Hippocampal formation (tissue), 2 donors: ENCODE data around the gene SERPINA4.
A peak's percentile ranks its signal among the peaks of the same experiment; 100 is the strongest.
"Not testable (repeated sequence)": the region's sequence is repeated elsewhere in the genome, so short reads cannot be mapped to it uniquely, and the experiment has no call there.

ENCODE experiments used
- DNase-seq, 2 donors: peaks; one replicate each; lab custom pipeline; 2025; lab: John Stamatoyannopoulos, UW

SERPINA4 gene

GRCh38 chr14:94569381-94570001 lies 8.2 kb downstream of the SERPINA4 start:
- no peak for DNase-seq

DNA sequence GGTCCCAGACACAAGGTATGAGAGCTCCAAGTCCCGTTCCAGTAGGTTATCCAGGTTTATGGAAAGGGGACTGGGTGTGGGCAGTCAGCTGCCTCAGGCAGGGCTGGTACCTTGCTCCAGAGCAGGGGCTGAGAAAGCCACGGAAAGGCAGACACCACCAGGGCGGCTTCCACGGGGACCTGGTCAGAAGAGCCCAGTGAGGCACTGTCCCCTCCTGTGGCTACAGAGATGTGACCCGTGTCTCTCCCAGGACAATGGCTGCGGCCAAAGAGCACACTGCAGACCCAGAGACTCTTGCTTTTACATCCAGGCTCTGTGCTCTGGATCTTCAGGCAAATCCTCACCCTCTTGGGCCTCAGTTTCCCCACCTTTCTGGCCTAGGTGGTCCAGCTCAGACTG lies 8.8 kb downstream of the SERPINA4 start:
- DNase-seq = no peak

DNA sequence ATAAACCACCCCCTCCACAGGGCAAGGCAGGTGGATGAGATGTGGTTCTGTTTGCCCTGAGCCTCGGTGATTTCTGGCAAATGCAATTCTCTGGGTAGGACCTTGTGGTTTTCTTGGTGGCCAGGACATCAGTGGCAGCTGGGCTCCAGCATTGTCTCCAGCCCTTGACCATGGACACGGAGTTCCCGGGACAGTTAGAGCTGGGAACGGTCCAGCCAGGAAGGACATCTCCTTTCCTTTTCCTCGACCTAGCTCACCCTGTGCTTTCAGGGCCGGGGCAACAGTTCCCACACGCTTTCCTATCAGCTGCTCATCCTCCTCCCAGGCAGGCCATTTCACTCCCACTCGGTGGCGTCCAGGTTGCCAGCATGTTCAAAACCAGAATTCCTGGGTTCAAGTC lies 9.2 kb downstream of the SERPINA4 start:
- DNase-seq = no peak

DNA sequence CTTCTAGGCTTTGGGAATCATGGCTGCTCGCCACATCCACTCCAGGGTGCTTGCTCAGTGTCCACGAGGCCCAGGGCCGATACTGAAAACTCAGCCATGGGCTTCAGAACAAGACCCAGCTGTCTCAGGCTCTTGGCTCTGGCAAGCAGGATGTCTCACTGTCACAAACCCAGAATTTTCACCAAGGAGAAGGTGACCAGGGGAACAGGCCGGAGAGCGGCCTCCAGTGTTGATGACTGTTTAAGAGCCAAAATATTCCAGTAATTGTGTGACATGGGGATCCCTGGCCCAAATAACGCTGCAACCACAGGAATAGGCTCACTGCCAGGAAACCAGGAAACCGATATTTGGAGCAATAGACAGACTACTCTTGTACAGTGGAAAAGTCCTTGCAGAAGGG lies 10.2 kb downstream of the SERPINA4 start:
- no peak for DNase-seq

DNA sequence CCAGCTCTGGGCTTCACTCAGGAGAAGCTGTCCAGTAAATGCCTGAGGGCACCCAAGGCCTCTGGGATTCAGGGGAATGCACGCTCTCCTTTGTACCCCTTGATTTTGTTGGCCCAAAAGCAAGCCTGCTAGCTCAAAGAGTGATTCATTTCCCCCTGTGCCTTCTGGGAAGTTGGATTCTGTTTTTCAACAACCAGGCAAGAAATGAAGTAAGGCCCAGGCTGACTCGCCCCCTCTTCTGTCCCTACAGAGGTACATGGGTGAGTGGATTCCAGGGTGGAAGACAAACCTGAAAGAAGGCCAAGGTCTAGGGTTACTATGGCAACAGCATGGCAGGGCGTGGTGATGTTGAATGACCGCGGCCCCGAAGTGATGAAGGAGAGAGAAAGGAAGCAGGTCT lies 10.7 kb downstream of the SERPINA4 start:
- no peak for DNase-seq

- no peak for DNase-seq
These were observed 11.5 kb downstream of the SERPINA4 start for GRCh38 chr14:94572637-94573303.

DNA sequence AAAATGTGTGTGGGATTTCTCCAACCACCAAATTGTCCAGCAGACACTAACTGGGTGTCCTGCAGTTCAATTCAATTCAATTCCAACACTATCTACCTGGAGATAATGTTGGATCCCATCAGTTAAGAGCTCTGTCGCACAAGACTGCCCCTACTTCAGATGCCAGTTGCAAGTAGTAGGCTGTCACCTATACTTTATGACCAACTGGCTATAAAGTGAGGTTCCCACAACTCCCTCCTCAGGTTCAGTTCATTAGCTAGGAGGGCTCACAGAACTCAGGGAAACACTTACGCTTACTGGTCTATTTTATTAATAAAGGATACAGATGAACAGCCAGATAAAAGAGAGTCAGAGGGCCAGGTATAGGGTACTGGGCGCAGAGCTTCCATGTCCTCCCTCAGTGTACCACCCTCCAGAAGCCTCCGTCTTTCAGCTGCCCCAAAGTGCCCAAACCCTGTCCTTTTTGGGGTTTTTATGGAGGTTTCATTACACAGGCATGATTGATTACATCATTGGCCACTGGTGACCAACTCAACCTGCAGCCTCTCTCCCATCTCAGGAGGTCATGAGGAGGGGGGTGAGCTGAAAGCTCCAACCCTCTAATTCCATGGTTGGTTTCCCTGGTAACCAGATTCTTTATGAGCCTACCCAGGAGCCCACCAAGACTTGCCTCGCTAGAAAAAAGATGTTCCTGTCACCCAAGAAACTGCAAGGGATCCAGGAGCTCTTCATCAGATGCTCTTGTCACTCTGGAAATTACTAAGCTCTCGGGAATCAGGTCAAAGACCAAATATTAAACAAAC lies 12.4 kb downstream of the SERPINA4 start:
- DNase-seq = no peak

DNA sequence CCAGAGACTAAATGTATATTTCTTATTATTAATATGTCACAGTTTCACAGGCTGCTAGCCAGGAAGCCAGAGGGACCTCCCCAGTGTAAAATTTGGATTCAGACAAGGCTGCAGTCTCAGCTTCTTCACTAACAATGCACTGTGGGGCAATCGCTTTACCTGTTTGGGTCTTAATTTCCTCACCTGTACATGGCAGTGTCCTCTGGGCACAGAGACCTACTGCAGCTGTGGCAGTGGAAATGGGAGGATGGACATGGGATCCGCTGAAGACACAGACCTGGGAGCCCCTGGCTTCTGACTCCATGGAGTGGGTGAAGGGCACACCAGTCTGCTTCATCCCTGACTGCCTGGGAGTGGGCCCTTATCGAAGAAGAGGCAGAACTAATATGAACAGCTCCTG lies 13.1 kb downstream of the SERPINA4 start:
- no peak for DNase-seq

DNA sequence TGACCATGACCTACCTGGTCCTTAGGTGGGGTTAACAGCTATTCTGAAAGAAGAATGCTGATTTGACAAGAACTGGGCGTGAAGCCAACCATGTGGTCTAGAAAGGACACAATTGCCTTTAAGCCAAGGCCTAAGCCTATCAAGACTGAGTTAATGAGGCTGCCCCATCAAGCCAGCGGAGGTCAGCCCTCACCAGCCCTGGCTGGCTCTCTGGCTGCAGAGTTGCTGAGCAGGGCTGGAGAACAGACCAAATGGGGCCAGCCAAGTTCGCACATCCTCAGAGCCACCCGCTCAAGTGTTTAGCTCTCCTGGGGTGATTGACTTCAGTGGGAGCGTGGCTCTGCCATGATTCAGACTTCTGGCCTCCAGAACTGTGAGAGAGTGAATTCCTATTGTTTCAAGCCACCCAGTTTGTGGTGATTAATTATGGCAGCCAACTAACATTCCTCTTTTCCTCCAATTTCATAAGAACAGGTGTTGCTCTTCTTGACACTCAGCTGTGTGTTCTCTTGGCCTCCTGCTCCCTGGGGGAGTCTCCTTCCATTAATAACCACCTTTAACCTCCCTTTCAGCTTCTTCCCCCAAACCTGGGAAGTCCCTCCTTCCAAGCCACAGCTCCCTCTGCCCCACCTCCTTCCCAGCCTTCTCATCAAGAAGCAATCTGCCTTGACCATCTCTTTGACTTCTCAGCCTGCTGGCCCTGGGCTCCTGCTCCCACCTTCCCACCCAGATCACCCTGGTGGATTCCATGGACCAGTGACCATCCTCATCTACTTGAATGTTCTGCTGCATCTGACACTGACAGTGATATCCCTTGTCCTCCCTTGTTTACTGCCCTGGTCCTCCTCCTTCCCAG lies 14.7 kb downstream of the SERPINA4 start:
- no peak for DNase-seq

DNA sequence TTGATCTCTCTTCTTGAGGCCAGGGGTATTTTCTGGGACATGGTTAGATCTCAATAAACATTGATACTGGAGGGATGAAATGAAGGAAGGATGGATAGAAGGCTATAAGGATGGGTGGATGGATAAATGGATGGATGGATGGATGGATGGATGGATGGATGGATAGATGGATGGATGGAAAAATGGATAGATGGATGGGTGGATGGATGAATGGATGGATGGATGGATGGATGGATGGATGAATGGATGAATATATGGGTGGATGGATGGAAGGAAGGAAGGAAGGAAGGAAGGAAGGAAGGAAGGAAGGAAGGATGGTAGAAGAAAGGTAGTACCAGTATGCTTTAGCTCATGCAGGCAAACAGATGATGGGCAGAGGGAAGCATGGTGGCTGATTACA lies 16.2 kb downstream of the SERPINA4 start:
- DNase-seq = not testable (repeated sequence)

- DNase-seq = no peak
These were observed 17.5 kb downstream of the SERPINA4 start for GRCh38 chr14:94578712-94579111.

GRCh38 chr14:94581127-94581999 lies 20.1 kb downstream of the SERPINA4 start, which contains the start of gene SERPINA5:
Gene SERPINA5 (plus strand): TSS chr14:94581426. CDS start chr14:94587363, 5,937 bp downstream.
- no peak for DNase-seq

- DNase-seq = peak in 1 of 2 donors; percentile 4
These were observed 21.0 kb downstream of the SERPINA4 start for GRCh38 chr14:94582199-94582750.

GRCh38 chr14:94582851-94583250 lies 21.6 kb downstream of the SERPINA4 start:
- DNase-seq = no peak

DNA sequence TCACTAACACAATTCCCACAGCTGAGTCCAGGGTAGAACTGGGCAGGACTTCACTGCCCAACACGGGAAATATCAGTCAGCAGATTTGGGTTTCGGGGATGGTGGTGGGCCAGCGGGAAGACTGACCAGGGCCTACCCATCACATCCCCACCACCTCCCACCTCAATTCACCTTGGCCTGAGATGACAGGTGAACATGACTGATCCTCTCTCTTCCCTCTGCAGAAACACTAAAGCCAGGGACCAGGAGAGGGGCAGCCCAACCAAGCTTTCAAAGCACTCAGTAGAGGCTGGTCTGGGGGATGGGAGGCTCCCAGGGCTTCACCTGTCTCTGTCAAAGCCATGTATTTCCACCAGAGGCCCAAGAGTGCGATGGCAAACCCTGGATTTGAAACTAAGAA lies 22.3 kb downstream of the SERPINA4 start:
- no peak for DNase-seq

DNA sequence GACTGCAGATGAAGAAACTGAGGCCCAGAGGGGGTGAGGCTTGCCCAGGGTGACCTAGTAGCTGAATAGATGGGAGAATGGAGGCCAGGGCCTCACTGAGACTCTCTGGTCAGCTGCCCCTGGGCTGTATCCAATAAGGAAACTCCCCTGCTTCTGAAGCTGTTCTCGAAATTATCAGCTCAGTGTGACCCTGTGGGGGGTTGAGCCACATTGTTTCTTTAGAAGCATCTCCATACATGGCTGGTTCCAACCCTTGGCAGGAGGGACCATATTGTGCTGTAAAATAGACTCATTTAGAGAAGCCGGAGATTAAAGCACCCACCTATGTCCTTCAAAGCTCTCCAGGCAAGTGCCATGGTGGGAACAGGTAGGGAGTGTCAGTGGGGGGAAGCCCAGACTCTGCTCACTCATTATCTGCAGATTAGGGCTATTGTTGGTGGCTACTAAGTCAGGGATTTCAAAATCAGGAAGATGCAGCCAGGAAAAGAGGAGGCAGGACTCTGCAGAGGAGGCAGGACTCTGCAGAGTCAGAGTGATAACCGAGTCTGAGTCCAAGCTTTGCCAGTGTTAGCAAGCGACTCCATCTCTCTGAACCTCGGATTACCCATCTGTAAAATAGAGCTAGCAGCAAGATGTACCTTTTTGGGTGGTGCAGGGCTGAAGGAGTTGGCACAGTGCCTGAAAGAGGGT lies 23.5 kb downstream of the SERPINA4 start:
- DNase-seq = no peak

- no peak for DNase-seq
These were observed 25.4 kb downstream of the SERPINA4 start for GRCh38 chr14:94586635-94587034.

GRCh38 chr14:94588311-94588710 lies 27.1 kb downstream of the SERPINA4 start:
- DNase-seq = no peak

DNA sequence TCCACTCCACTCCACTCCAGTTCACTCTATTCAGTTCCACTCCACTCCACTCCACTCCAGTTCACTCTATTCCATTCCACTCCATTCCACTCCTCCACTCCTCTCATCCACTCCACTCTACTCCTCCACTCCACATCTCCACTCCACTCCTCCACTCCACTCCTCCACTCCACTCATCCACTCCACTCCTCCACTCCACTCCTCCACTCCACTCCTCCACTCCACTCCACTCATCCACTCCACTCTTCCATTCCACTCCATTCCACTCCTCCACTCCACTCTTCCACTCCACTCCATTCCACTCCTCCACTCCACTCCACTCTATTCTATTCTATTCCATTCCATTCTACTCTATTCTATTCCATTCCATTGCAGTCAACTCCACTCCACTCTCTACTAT lies 29.8 kb downstream of the SERPINA4 start:
- DNase-seq = no peak

DNA sequence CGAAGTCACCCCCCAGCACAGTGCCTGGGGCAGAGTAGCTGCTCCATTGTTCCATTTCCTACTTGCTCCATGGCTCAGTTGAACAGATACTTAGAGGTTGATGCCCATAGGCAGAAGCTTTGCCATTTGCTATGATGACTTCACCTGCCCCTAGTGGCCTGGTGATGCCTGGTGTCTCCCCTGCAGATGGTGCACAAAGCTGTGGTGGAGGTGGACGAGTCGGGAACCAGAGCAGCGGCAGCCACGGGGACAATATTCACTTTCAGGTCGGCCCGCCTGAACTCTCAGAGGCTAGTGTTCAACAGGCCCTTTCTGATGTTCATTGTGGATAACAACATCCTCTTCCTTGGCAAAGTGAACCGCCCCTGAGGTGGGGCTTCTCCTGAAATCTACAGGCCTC lies 30.6 kb downstream of the SERPINA4 start:
- DNase-seq = no peak
